Measurements from ENCODE around the gene BRD1.

DNA sequence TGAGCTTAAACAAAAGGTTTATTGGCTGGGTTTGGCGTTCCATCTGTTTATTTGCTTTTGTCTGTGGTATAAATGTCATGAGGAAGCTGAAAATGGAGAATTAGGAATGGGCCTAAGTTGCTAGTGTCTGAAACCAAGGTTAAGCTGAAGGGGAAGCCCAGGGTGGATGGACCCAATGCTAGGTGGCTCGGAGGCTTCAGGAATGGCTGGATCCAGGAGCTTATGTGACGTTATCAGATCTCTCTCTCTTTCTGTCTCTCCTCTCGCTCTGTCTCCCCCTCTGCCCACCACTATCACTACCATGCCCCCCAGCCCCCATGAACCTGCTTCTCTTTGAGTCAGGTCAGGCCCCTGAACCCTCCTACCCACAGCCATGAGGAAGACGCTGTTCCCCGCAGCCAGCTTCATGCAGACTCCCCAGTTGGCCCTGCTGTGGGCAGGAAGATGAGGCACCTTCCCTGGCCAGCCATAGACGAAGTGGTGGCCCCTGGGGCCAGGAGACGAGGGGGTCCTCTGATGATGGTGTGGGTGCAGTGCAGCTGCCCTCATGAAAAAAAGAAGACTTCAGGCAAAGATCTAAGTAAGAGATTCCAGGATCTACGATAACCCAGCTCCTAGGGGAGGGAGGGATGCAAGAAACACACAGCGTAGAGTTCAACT is 101.5 kb downstream of the BRD1 start:
- TF ChIP-seq, protein P1, sequence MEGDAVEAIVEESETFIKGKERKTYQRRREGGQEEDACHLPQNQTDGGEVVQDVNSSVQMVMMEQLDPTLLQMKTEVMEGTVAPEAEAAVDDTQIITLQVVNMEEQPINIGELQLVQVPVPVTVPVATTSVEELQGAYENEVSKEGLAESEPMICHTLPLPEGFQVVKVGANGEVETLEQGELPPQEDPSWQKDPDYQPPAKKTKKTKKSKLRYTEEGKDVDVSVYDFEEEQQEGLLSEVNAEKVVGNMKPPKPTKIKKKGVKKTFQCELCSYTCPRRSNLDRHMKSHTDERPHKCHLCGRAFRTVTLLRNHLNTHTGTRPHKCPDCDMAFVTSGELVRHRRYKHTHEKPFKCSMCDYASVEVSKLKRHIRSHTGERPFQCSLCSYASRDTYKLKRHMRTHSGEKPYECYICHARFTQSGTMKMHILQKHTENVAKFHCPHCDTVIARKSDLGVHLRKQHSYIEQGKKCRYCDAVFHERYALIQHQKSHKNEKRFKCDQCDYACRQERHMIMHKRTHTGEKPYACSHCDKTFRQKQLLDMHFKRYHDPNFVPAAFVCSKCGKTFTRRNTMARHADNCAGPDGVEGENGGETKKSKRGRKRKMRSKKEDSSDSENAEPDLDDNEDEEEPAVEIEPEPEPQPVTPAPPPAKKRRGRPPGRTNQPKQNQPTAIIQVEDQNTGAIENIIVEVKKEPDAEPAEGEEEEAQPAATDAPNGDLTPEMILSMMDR (IDR thresholded peaks at IDR 0.05 in 2 of 3, conservative IDR thresholded peaks at IDR 0.05 in 1 of 3; ENCODE audit: borderline replicate concordance in 1 of 3, insufficient read depth in 1 of 3, low read depth in 2 of 3, low read length in 2 of 3), result no peak
- TF ChIP-seq POLR2A (IDR thresholded peaks at IDR 0.05; ENCODE audit: borderline replicate concordance, extremely low read depth, insufficient read depth, insufficient read length) (no peak), YY1 (IDR thresholded peaks at IDR 0.05; ENCODE audit: extremely low read depth, insufficient replicate concordance, low read depth, low read length) (no peak), EZH2 (IDR thresholded peaks at IDR 0.05) (no peak)
